ENCODE data around the gene MAD2L2. TPM values are rescaled to one million over a fixed set of nuclear protein-coding genes. Genes with fewer than 3 reads are reported as not detected.

Gene MAD2L2
- total RNA-seq, 1 experiment from 2014 or later, result 283 TPM

DNA sequence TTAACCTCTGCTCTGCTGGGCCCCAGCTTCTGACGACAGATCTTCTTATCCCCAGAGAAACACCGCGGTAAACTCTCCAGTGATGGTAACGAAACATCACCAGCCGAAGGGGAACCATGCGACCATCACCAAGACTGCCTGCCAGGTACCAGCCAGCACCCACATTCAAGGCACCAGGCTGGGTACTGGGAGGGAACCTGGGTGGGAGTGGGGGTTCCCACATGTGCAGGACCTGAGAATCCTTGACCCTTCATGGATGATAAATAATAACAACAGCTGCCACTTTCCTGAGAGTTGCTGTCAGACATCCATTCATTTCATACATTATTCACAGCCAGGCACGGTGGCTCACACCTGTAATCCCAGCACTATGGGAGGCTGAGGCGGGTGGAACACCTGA is 31.3 kb upstream of the MAD2L2 start:
- Mint-ChIP-seq H3K27me3 (ENCODE audit: low read depth) (no peaks in the 10 kb centered on the region), H3K9me3 (no peaks in the 10 kb centered on the region), H3K36me3 (ENCODE audit: insufficient read depth in 1 of 3, low read depth in 3 of 3) (peaks cover 13 to 42% (median 16%) of the 10 kb centered on the region in 3 experiments), H3K4me3 (no peak overlapping the region), H3K4me1 (peaks cover 13 to 14% of the 10 kb centered on the region in 2 experiments), H3K27ac (no peak overlapping the region)
- H3K79me1 ChIP-seq (ENCODE audit: insufficient read depth, low read depth, low read length, poor library complexity, severe bottlenecking), result no peaks in the 10 kb centered on the region
- H4K20me1 ChIP-seq (ENCODE audit: control insufficient read depth, insufficient read depth, insufficient read length), result no peaks in the 10 kb centered on the region
- DNase-seq, result no peak
- H2BK5ac ChIP-seq (ENCODE audit: insufficient read length, low read length), result no peak overlapping the region
- WGBS (ENCODE audit: extremely low coverage, insufficient read length, low lambda C conversion rate), result no CpG with 5 or more reads among the region's 8 CpGs
- H3T11ph ChIP-seq (ENCODE audit: low read length), result no peak overlapping the region
- H3K9me3 ChIP-seq (ENCODE audit: control insufficient read depth, low read depth, low read length), result no peaks in the 10 kb centered on the region
- H3K18ac ChIP-seq (ENCODE audit: insufficient read length, low read depth, low read length), result no peak overlapping the region
- H3K23me2 ChIP-seq (ENCODE audit: insufficient read length, low read depth, low read length, poor library complexity, severe bottlenecking), result no peaks in the 10 kb centered on the region
- H4K91ac ChIP-seq (ENCODE audit: insufficient read length, low read depth, low read length), result no peak overlapping the region
- no peak overlapping the region for H3K4me2 ChIP-seq (ENCODE audit: insufficient read depth, insufficient read length, low read length)
- no peak overlapping the region for H4K5ac ChIP-seq (ENCODE audit: insufficient read length, low read depth, low read length)
- no peaks in the 10 kb centered on the region; the same call in 1 of the 2 replicates for H3K4me1 ChIP-seq (ENCODE audit: insufficient read depth, low read length)
- H3K9ac ChIP-seq (ENCODE audit: extremely low read depth, insufficient read length, low read length), result no peak overlapping the region
- H3K14ac ChIP-seq (ENCODE audit: insufficient read depth, low read length), result no peak overlapping the region
- H2BK12ac ChIP-seq (ENCODE audit: insufficient read length, low read depth, low read length), result no peak overlapping the region
- no peaks in the 10 kb centered on the region for H3K27me3 ChIP-seq (ENCODE audit: insufficient read depth, low read length)
- no peaks in the 10 kb centered on the region for H3K79me2 ChIP-seq (ENCODE audit: insufficient read depth, low read length)
- no peak overlapping the region for H2BK120ac ChIP-seq (ENCODE audit: low read depth, low read length, poor library complexity, severe bottlenecking)
- no peak overlapping the region for H3K23ac ChIP-seq (ENCODE audit: insufficient read length, low read depth, low read length)
- H3K27ac ChIP-seq (ENCODE audit: insufficient read length, low read depth, low read length), result no peak overlapping the region
- H4K8ac ChIP-seq (replicated peaks; ENCODE audit: insufficient read length, low read depth, low read length), result no peak overlapping the region
- TF ChIP-seq, protein P1, sequence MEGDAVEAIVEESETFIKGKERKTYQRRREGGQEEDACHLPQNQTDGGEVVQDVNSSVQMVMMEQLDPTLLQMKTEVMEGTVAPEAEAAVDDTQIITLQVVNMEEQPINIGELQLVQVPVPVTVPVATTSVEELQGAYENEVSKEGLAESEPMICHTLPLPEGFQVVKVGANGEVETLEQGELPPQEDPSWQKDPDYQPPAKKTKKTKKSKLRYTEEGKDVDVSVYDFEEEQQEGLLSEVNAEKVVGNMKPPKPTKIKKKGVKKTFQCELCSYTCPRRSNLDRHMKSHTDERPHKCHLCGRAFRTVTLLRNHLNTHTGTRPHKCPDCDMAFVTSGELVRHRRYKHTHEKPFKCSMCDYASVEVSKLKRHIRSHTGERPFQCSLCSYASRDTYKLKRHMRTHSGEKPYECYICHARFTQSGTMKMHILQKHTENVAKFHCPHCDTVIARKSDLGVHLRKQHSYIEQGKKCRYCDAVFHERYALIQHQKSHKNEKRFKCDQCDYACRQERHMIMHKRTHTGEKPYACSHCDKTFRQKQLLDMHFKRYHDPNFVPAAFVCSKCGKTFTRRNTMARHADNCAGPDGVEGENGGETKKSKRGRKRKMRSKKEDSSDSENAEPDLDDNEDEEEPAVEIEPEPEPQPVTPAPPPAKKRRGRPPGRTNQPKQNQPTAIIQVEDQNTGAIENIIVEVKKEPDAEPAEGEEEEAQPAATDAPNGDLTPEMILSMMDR (conservative IDR thresholded peaks at IDR 0.05), result no peak
- no peak overlapping the region for H2BK20ac ChIP-seq (ENCODE audit: low read depth, low read length, poor library complexity, severe bottlenecking)
- no peak overlapping the region for H3K56ac ChIP-seq (ENCODE audit: insufficient read length, low read depth, low read length)
- H2AK5ac ChIP-seq (ENCODE audit: insufficient read length, low read length), result no peak overlapping the region
- H2BK15ac ChIP-seq (ENCODE audit: low read depth, low read length), result no peak overlapping the region
- H3K4ac ChIP-seq (ENCODE audit: low read depth, low read length), result no peak overlapping the region
- H2AFZ ChIP-seq (ENCODE audit: low read length), result no peak overlapping the region

Data from H9 (cell line).